Upper lobe of left lung (tissue), 4 donors: Measurements from ENCODE around the gene ABHD17C.

Source experiments
- EP300 ChIP-seq, 4 donors: sonication (generic); formaldehyde crosslinking; IDR thresholded peaks; one replicate each; pipeline ENCODE4 v1.5.1; 2017; ENCODE audit warnings: antibody characterized with exemption in 4 of 4, control low read depth in 2 of 4
- POLR2A ChIP-seq, 4 donors: fragments of 450-650 bp; IDR thresholded peaks; one replicate each; pipeline ENCODE4 v1.5.1; 2016 to 2017; ENCODE audit warnings: antibody characterized with exemption in 4 of 4, mild to moderate bottlenecking in 2 of 4
- POLR2AphosphoS5 ChIP-seq, 2 donors: sonication (generic); formaldehyde crosslinking; IDR thresholded peaks; one replicate each; pipeline ENCODE4 v1.5.1; 2017; ENCODE audit warnings: antibody characterized with exemption in 2 of 2
- TF ChIP-seq, protein P1 (sequence below), 6 experiments: fragments of 450-650 bp in 4 of 6; fragments of 200-600 bp in 2 of 6; sonication (generic) in 2 of 6; IDR thresholded peaks; one replicate each; pipeline ENCODE4 v1.5.1; 2016 to 2019; ENCODE audit warnings: antibody characterized with exemption in 6 of 6

GRCh38 chr15:80777137-80777536, 82.0 kb downstream of the ABHD17C start:
- TF ChIP-seq, protein P1, sequence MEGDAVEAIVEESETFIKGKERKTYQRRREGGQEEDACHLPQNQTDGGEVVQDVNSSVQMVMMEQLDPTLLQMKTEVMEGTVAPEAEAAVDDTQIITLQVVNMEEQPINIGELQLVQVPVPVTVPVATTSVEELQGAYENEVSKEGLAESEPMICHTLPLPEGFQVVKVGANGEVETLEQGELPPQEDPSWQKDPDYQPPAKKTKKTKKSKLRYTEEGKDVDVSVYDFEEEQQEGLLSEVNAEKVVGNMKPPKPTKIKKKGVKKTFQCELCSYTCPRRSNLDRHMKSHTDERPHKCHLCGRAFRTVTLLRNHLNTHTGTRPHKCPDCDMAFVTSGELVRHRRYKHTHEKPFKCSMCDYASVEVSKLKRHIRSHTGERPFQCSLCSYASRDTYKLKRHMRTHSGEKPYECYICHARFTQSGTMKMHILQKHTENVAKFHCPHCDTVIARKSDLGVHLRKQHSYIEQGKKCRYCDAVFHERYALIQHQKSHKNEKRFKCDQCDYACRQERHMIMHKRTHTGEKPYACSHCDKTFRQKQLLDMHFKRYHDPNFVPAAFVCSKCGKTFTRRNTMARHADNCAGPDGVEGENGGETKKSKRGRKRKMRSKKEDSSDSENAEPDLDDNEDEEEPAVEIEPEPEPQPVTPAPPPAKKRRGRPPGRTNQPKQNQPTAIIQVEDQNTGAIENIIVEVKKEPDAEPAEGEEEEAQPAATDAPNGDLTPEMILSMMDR (IDR thresholded peaks at IDR 0.05): no peak
- peak in 2 of 4 donors; percentile 66 to 75 for TF ChIP-seq EP300 (IDR thresholded peaks at IDR 0.05)
- TF ChIP-seq POLR2A (IDR thresholded peaks at IDR 0.05): no peak
- TF ChIP-seq POLR2AphosphoS5 (IDR thresholded peaks at IDR 0.05): peak; percentile 27 to 37
